OCI-LY7 (cell line): ENCODE results near the gene EPHA8. TPM values are rescaled to one million over a fixed set of nuclear protein-coding genes. Genes with fewer than 3 reads are reported as not detected.

ENCODE experiments used
- BruUV-seq: library from RNA; stranded (reverse); fragments of 400-500 nt; replicated peaks from 2 replicates; lab custom pipeline; 2021; lab: Mats Ljungman, UMichigan
- CTCF ChIA-PET: fragments of 300-600 bp; sonication (Branson Sonifier 250); formaldehyde crosslinking; loops from one replicate; lab custom pipeline; 2022; ENCODE audit warnings: antibody characterized with exemption; ENCODE audit not compliant: unreplicated experiment; lab: Charles Lee
- POLR2A ChIA-PET: fragments of 300-600 bp; sonication (Branson Sonifier 250); formaldehyde crosslinking; loops from one replicate; lab custom pipeline; 2022; ENCODE audit warnings: antibody characterized with exemption; lab: Charles Lee
- DNase-seq: peaks from one replicate; pipeline ENCODE4 v3.0.0-alpha.2; 2015; ENCODE audit warnings: low spot score
- H2AFZ ChIP-seq: fragments of 200-600 bp; sonication (generic), shearing (Covaris generic); 2 replicates; pipeline ENCODE4 v1.6.1; 2014; ENCODE audit warnings: mild to moderate bottlenecking, antibody characterized with exemption, low read length, moderate library complexity
- H3K27ac ChIP-seq: fragments of 200-600 bp; sonication (generic); 2 replicates; pipeline ENCODE4 v1.5.1; 2014; ENCODE audit warnings: mixed run types, low read depth, mild to moderate bottlenecking, moderate library complexity, low read length, inconsistent platforms; ENCODE audit not compliant: poor library complexity, severe bottlenecking
- H3K36me3 ChIP-seq: fragments of 200-600 bp; sonication (generic); 2 replicates; pipeline ENCODE4 v1.6.1; 2014; ENCODE audit warnings: mild to moderate bottlenecking, antibody characterized with exemption, low read length, moderate library complexity, mixed read lengths; ENCODE audit not compliant: insufficient read depth
- H3K4me1 ChIP-seq: fragments of 200-600 bp; sonication (generic); 2 replicates; pipeline ENCODE4 v1.5.1; 2014; ENCODE audit warnings: mild to moderate bottlenecking, low read length; ENCODE audit not compliant: insufficient read depth, poor library complexity, severe bottlenecking
- H3K4me2 ChIP-seq: fragments of 200-600 bp; sonication (generic); 2 replicates; pipeline ENCODE4 v1.6.1; 2014; ENCODE audit warnings: mild to moderate bottlenecking, low read length
- H3K4me3 ChIP-seq: fragments of 200-600 bp; sonication (generic); 2 replicates; pipeline ENCODE4 v1.5.1; 2014; ENCODE audit warnings: mild to moderate bottlenecking, low read depth, low read length; ENCODE audit not compliant: poor library complexity, severe bottlenecking
- H3K79me2 ChIP-seq: fragments of 200-600 bp; sonication (generic); 2 replicates; pipeline ENCODE4 v1.6.1; 2016; ENCODE audit warnings: low read depth, mild to moderate bottlenecking, low read length, moderate library complexity, mixed read lengths; ENCODE audit not compliant: insufficient read depth
- H3K9me2 ChIP-seq: fragments of 200-600 bp; sonication (generic); 2 replicates; pipeline ENCODE4 v1.6.1; 2016; ENCODE audit warnings: mild to moderate bottlenecking, low read length, mixed read lengths; ENCODE audit not compliant: insufficient read depth
- H3K9me3 ChIP-seq: fragments of 200-600 bp; sonication (generic); 2 replicates; pipeline ENCODE4 v1.6.1; 2014; ENCODE audit warnings: mild to moderate bottlenecking, mixed run types, low read length, mixed read lengths
- H4K20me1 ChIP-seq: fragments of 200-600 bp; sonication (generic); 2 replicates; pipeline ENCODE4 v1.6.1; 2014; ENCODE audit warnings: mild to moderate bottlenecking, antibody characterized with exemption, low read length, moderate library complexity, mixed read lengths; ENCODE audit not compliant: insufficient read depth
- EZH2phosphoT487 ChIP-seq: fragments of 200-600 bp; sonication (generic); IDR thresholded peaks from 2 replicates; pipeline ENCODE4 v1.6.1; 2018; ENCODE audit warnings: low read depth, borderline replicate concordance, mild to moderate bottlenecking, mixed run types, antibody characterized with exemption, low read length, moderate library complexity, mixed read lengths
- intact Hi-C: fragments of 100-400 bp; cut with micrococcal nuclease; formaldehyde crosslinking; loops from one replicate; pipeline ENCODE4 v1.10.0; 2022; ENCODE audit not compliant: unreplicated experiment
- total RNA-seq, 2 experiments: library from RNA; depleted of rRNA in 1 of 2; stranded (reverse); fragments of >200 nt in 1 of 2; shearing (Covaris generic) in 1 of 2; gene quantifications; 2 replicates each; pipeline ENCODE4 v1.2.3, GENCODE V29; 2014 to 2022
- TF ChIP-seq, protein P1 (sequence below): fragments of 200-600 bp; sonication (generic); conservative IDR thresholded peaks from 2 replicates; pipeline ENCODE4 v1.5.1; 2014; ENCODE audit warnings: mild to moderate bottlenecking, antibody characterized with exemption, low read length, moderate library complexity, mixed read lengths

Gene EPHA8
- total RNA-seq, 2 experiments from 2014 or later: not detected

DNA sequence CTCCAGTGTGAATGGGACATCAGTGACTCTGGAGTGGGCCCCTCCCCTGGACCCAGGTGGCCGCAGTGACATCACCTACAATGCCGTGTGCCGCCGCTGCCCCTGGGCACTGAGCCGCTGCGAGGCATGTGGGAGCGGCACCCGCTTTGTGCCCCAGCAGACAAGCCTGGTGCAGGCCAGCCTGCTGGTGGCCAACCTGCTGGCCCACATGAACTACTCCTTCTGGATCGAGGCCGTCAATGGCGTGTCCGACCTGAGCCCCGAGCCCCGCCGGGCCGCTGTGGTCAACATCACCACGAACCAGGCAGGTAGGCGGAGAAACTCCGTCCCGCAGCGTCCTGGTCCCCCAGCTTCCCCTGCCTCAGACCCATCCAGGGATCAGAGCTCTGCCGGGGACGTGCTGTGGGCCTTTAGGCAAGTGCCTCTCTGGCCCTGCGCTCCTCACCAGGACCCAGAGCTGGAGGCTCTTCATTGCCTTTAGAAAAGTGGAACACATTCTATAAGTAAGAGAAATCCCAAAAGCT lies 25.7 kb downstream of the EPHA8 start:
- H3K9me3 ChIP-seq: no peaks in the 10 kb centered on the region
- no TSS peak for BruUV-seq
- no peak overlapping the region for H2AFZ ChIP-seq
- DNase-seq: no peak
- intact Hi-C loops: no loop called here
- H3K9me2 ChIP-seq: no peaks in the 10 kb centered on the region
- no peaks in the 10 kb centered on the region for H3K79me2 ChIP-seq
- H3K4me1 ChIP-seq: no peaks in the 10 kb centered on the region
- H3K4me3 ChIP-seq: no peak overlapping the region
- TF ChIP-seq EZH2phosphoT487: no peak
- TF ChIP-seq, protein P1, sequence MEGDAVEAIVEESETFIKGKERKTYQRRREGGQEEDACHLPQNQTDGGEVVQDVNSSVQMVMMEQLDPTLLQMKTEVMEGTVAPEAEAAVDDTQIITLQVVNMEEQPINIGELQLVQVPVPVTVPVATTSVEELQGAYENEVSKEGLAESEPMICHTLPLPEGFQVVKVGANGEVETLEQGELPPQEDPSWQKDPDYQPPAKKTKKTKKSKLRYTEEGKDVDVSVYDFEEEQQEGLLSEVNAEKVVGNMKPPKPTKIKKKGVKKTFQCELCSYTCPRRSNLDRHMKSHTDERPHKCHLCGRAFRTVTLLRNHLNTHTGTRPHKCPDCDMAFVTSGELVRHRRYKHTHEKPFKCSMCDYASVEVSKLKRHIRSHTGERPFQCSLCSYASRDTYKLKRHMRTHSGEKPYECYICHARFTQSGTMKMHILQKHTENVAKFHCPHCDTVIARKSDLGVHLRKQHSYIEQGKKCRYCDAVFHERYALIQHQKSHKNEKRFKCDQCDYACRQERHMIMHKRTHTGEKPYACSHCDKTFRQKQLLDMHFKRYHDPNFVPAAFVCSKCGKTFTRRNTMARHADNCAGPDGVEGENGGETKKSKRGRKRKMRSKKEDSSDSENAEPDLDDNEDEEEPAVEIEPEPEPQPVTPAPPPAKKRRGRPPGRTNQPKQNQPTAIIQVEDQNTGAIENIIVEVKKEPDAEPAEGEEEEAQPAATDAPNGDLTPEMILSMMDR: no peak
- CTCF ChIA-PET: no interaction called here
- no peak overlapping the region for H3K27ac ChIP-seq
- H4K20me1 ChIP-seq: no peaks in the 10 kb centered on the region
- POLR2A ChIA-PET: no interaction called here
- H3K36me3 ChIP-seq: no peaks in the 10 kb centered on the region
- H3K4me2 ChIP-seq: no peak overlapping the region

DNA sequence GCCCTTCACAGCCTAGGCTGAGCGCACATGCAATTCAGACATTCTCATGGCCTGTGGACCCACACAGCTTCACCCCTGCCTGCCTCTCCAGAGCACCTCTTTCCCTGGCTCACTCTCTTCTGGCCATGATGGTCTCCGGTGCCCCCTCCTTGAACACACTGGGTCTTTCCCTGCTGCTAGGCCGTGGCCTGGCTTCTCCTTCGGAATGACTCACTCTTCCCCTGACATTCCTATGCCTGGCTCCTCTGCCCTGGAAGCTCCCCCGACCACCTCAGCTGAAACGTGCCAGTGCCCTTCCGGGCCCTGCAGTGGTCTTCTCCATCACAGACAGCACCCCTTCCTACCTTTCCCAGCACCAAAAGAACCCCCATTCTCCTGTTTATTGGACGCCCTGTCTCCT lies 28.3 kb downstream of the EPHA8 start:
- CTCF ChIA-PET: no interaction called here
- no peak overlapping the region for H3K27ac ChIP-seq
- POLR2A ChIA-PET: no interaction called here
- no peak overlapping the region for H3K4me2 ChIP-seq
- H3K9me3 ChIP-seq: no peaks in the 10 kb centered on the region
- H3K9me2 ChIP-seq: no peaks in the 10 kb centered on the region
- no peaks in the 10 kb centered on the region for H3K79me2 ChIP-seq
- H3K4me1 ChIP-seq: no peaks in the 10 kb centered on the region
- intact Hi-C loops: no loop called here
- TF ChIP-seq, protein P1: no peak
- TF ChIP-seq EZH2phosphoT487: no peak
- no peak overlapping the region for H3K4me3 ChIP-seq
- no peak overlapping the region for H2AFZ ChIP-seq
- H4K20me1 ChIP-seq: no peaks in the 10 kb centered on the region
- DNase-seq: no peak
- BruUV-seq: no TSS peak
- no peaks in the 10 kb centered on the region for H3K36me3 ChIP-seq

DNA sequence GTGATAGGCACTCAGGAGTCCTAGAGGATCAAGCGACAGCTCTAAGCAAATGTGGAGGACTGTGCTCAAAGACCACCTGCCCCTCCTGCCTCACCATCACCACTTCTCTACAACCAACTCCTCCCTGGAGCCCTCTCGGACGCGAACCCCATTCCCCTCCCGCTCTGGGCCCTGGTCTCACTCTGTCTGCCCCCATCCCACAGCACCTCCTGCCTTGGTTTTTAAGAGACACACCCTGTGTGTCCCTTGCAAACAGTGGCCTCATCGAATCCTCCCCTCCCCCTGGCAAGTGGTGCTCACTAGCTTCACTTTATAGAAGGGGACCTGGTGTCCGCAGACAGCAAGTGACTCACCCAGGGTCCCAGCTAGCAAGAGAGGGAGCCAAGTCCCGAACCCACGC lies 28.8 kb downstream of the EPHA8 start:
- Histone ChIP-seq H2AFZ (no peak overlapping the region), H3K4me2 (no peak overlapping the region), H3K4me1 (no peaks in the 10 kb centered on the region), H3K4me3 (no peak overlapping the region), H3K27ac (no peak overlapping the region), H3K9me3 (no peaks in the 10 kb centered on the region), H4K20me1 (no peaks in the 10 kb centered on the region), H3K9me2 (no peaks in the 10 kb centered on the region), H3K36me3 (no peaks in the 10 kb centered on the region), H3K79me2 (no peaks in the 10 kb centered on the region)
- ChIA-PET POLR2A (no interaction called here), CTCF (no interaction called here)
- intact Hi-C loops: no loop called here
- DNase-seq: no peak
- BruUV-seq: no TSS peak
- TF ChIP-seq, protein P1: no peak
- no peak for TF ChIP-seq EZH2phosphoT487
